ENCODE data around the gene CFAP61.
"Not testable (repeated sequence)": the region's sequence is repeated elsewhere in the genome, so short reads cannot be mapped to it uniquely, and the experiment has no call there.

CFAP61 gene

GRCh38 chr20:20327746-20328145, 275.4 kb downstream of the CFAP61 start:
- peak; percentile 19 for DNase-seq (ENCODE audit: low read depth)

GRCh38 chr20:20329564-20329963, 277.2 kb downstream of the CFAP61 start:
- no peak for DNase-seq (ENCODE audit: low read depth)

- no peak for DNase-seq (ENCODE audit: low read depth)
Measured at GRCh38 chr20:20331156-20331555, 278.8 kb downstream of the CFAP61 start.

GRCh38 chr20:20331817-20332216, 279.5 kb downstream of the CFAP61 start:
- DNase-seq (ENCODE audit: low read depth), result no peak

DNA sequence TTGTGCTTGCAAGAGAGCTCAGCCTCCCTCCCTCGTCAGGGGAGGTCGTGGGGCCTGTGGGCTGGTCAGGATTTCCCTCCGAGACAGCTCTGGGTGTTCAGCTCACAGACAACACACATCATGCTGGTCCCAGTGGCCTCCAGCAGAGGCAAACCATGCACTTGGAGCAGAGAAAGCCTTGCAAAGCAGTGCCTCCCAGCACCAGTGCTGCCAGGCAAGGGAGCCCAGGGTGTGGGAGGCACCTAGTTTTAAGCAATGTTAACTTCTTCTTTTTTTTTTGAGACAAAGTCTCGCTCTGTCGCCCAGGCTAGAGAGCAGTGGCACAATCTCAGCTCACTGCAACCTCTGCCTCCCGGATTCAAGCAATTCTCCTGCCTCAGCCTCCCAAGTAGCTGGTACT, 281.5 kb downstream of the CFAP61 start:
- no peak for DNase-seq (ENCODE audit: low read depth)

GRCh38 chr20:20334489-20334888, 282.2 kb downstream of the CFAP61 start:
- DNase-seq (ENCODE audit: low read depth), result no peak

DNA sequence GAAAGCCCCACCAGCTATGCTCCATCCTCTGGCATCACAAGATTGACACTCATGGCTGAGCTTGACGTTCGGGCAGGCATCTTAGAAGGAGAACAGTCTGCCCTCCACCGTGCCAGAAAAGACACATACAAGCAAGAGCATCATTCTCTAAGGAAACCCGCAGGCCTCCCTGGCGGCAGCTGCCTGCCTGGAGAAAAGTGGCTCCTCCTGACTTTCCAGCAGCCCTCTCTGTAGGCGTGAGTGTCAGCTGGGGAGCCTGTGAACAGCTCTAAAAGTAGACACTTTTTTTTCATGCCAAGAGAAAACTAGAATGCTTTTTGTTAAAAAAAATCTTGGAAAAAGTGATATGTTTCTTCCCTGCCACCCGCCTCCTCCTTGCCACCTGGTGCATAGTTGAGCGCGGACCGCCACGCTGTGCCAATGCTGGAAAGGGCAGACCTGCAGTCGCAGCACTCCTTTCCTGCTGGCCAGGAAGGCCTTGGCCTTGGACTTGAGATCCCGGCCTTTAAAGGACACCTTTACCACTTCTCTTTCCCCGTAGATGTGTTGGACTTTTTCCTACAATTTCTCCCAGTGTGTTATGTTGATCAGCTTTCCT, 285.9 kb downstream of the CFAP61 start:
- DNase-seq (ENCODE audit: low read depth), result no peak

GRCh38 chr20:20340443-20340842, 288.1 kb downstream of the CFAP61 start:
- no peak for DNase-seq (ENCODE audit: low read depth)

DNA sequence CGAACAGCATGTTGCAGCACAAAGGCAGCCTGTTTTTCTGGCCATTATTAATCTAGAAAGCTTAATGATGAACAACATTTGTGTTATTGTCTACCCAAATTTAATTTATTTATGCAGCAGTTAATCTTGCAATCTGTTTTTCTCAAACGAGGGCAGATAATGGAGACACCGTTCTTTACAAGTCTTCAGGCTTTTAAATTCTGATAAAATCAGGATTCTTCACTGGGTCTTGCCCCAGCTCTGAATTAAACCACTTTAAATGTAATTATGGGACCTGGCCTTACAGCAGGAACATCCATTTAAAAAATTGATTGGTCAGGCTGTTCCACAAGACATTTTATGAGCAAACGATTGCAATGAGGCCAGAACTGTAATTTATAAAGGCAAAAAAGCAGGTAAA, 289.0 kb downstream of the CFAP61 start:
- no peak for DNase-seq (ENCODE audit: low read depth)

GRCh38 chr20:20342066-20342465, 289.7 kb downstream of the CFAP61 start:
- DNase-seq (ENCODE audit: low read depth), result no peak

DNA sequence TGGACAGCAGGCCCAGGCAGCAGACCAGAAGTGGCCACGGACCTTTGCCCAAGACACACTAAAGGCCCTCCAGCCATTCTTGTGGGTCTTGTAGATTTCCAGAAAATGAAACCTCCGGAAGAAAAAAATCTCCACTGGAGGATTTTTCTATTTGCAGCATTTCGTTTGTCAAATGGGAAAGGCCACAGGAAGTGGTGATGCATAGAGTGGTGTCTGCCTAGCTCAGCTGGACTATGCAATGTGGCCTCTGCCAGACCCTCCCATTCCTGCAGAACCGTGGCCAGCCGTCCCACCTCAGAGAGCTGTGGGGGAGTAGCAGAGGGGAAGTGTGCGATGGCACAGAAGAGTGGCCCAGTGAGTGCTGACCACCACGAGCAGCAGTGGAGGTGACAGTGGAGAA, 291.6 kb downstream of the CFAP61 start:
- no peak for DNase-seq (ENCODE audit: low read depth)

DNA sequence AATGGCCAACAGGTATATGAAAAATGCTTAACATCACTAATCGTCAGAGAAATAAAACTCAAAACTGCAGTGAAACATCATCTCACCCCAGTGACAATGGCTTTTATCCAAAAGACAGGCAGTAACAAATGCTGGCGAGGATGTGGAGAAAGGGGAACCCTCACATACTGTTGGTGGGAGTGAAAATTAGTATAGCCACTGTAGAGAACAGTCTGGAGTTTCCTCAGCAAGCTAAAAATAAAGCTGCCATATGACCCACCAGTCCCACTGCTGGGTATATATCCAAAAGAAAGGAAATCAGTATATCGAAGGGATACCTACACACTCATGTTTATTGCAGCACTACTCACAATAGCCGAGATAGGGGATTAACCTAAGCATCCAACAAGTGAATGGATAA, 292.1 kb downstream of the CFAP61 start:
- DNase-seq (ENCODE audit: low read depth), result no peak

DNA sequence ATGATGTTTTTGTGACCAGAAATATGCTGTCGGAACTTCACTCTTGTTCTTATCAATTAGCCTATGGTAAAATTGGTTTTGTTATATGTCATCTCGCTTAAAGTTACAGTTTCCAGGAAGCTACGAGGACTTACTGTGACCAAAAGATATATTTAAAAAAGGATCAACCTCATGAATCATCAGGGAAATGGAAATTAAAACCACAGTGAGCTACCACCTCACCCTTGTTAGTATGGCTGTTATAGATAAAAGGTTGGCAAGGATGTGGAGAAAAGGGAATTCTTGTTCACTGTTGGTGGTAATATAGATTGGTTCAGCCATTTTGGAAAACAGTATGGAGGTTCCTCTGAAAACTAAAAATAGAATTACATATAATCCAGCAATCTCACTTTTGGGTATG, 301.2 kb downstream of the CFAP61 start:
- DNase-seq (ENCODE audit: low read depth), result no peak

- DNase-seq (ENCODE audit: low read depth), result not testable (repeated sequence)
Measured at GRCh38 chr20:20355503-20355902, 303.2 kb downstream of the CFAP61 start.

DNA sequence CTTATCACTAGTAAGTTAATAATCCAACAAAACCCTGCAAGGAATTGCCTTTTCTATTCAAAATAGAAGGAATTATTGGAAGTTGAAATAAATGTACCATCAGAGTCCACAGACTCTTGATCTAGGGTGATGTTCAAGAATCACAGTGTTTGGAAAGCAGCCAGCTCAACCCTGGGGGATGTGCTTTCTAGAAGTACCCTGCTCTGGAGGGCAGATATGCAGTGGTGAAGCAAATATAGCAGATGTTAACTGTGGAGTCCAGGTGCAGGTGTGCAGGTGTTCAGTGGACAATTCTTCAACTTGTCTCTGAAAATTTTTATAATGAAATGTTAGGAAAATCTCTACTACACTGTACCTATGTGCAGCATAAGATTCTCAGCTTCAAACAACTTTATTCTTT, 306.5 kb downstream of the CFAP61 start:
- DNase-seq (ENCODE audit: low read depth), result no peak

GRCh38 chr20:20359628-20360027, 307.3 kb downstream of the CFAP61 start:
- DNase-seq (ENCODE audit: low read depth), result no peak

DNA sequence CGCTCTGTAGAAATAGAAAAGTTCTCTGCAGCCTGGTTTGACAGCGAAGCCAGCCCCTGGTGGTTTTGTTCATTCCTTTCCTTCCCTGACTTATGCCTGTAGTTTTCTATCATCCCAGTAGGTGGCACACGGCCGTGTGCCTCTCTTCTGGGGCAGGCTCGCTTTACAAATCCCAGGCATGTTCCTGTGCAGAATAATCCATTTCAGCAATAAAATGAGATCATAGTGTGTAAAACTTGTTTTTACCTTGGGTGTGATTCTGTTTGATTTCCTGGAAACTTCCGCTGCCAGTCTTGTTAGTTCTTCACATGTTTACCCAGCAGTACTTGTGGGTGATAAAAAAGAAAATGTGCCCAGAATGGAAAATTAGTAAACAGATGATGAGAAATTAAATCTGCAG, 308.1 kb downstream of the CFAP61 start:
- DNase-seq (ENCODE audit: low read depth), result no peak

DNA sequence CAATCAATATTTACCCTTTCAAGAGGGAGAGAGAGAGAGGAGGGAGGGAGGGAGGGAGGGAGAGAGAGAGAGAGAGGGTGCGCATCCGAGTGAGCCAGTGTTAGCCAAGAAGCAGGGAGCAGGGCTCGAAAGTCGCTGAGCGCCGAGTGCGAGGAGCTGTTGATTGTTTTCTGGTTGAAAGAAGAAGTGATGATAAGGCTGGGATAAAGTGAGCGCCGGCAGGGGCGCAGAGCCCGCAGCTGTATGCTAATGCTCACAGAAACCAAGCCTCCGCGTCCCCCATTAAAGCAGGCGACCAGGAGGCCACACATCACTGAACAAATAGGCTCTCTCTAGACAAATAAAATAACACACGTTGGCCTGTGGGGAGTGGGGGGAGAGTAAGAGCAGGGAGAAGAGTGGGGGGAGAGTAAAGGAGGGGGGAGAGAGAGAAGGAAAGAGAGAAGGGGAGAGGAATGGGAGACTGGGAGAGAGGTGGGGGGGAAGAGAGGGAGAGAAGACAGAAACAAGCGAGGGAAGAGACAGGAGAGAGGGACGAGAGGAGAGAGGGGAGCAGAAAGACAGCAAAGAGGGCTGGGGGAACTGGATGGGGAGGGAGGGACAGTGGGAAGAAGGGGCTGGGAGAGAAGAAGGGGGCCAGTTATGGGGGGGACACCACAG, 310.6 kb downstream of the CFAP61 start:
- no peak for DNase-seq (ENCODE audit: low read depth)

GRCh38 chr20:20363434-20363798, 311.1 kb downstream of the CFAP61 start:
- no peak for DNase-seq (ENCODE audit: low read depth)

DNA sequence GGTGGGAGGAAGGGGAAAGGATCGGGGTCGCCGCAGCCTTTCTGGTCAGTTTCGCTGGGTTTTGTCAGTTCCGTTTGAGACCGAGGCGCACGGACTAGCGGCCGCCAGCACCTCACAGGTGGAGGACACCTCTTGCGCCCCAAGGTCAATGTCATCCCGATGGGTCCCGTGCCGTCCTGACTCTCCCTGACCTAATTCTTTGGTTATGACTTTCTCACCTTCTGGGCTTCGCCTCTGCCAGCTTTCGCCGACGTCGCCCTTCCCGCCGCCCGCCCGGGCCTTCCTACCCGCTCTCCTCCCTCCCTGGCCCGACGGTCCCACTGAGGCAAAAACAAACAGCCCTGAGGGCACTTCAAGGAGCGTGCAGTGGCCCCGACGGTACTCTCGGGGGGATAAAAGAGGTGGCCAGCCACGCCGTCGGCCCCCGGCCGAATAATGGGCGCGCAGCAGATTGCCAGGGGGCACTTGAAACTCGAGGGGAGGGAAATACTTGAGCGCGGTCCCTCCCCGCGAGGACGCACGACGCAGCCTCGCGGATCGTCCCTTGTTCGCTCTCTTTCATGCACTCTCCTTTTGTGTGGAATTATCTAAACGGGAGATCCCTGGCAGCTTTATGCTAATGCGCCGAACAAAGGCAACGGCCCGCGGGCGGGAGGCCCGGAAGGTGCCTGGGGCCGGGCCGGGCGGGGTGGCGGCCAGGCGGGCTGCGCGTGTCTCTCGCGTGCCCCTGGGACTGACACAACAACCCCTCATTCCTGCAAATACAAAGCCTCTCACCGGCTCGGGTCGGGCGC, 311.7 kb downstream of the CFAP61 start:
- no peak for DNase-seq (ENCODE audit: low read depth)

- DNase-seq (ENCODE audit: low read depth), result no peak
Measured at GRCh38 chr20:20364593-20365479, 312.5 kb downstream of the CFAP61 start.

- DNase-seq (ENCODE audit: low read depth), result no peak
Measured at GRCh38 chr20:20365480-20366161, 313.3 kb downstream of the CFAP61 start.

All from HS-27A (cell line).